Measurements from ENCODE around the gene RNF157. TPM values are rescaled to one million over a fixed set of nuclear protein-coding genes. Genes with fewer than 3 reads are reported as not detected.

Gene RNF157
- total RNA-seq, 5 donors from 2014 or later (not counting 1 experiment from before 2014, with no cell fraction given): 50.7 to 66.5 (median 61.9) TPM

GRCh38 chr17:76263896-76264295, 23.6 kb upstream of the RNF157 start:
- no CpG with 5 or more reads among the region's 5 CpGs for WGBS (ENCODE audit: insufficient coverage)
- peaks cover 55 to 58% (median 56%) of the 10 kb centered on the region in 3 donors for H3K4me1 Mint-ChIP-seq
- DNase-seq (no peak), ATAC-seq (replicated peaks in 1 of 4) (no peak)
- peaks cover 14% of the 10 kb centered on the region for H3K36me3 Mint-ChIP-seq
- no peaks in the 10 kb centered on the region for H3K27me3 Mint-ChIP-seq
- CTCF ChIA-PET: interaction anchor here (0.6 to 1.8 kb wide), 7 partner anchors 16 to 288 kb away, joined by 3 to 6 read pairs (median 4); no protein-coding TSS in a partner anchor
- peak overlapping the region; percentile 34 for H3K27ac ChIP-seq (ENCODE audit: low read length)
- peaks cover 0 to 10% of the 10 kb centered on the region in 2 donors for H3K36me3 ChIP-seq (ENCODE audit: control insufficient read depth in 2 of 2, extremely low read depth in 1 of 2, insufficient read depth in 1 of 2, low read length in 1 of 2)
- H3K27ac Mint-ChIP-seq: peak overlapping the region; percentile 94
- H3K9me3 ChIP-seq: no peaks in the 10 kb centered on the region
- peak overlapping the region in 1 of 3 donors; percentile 76 for H3K4me3 Mint-ChIP-seq
- H3K4me1 ChIP-seq (ENCODE audit: control insufficient read depth in 1 of 2, extremely low read depth in 1 of 2, insufficient read depth in 2 of 2, low read length in 2 of 2): peaks cover 31 to 58% of the 10 kb centered on the region in 2 experiments
- H3K9me3 Mint-ChIP-seq: no peaks in the 10 kb centered on the region
- no peaks in the 10 kb centered on the region for H3K27me3 ChIP-seq (replicated peaks in 1 of 2; ENCODE audit: control insufficient read depth in 2 of 2, extremely low read depth in 1 of 2, insufficient read depth in 2 of 2, low read length in 1 of 2)
- POLR2A ChIA-PET: interaction anchor here (0.6 to 1.6 kb wide), 11 partner anchors 7 to 494 kb away, joined by 3 to 8 read pairs (median 5); no protein-coding TSS in a partner anchor
- no peak overlapping the region for H3K4me3 ChIP-seq (ENCODE audit: control insufficient read depth in 1 of 2, extremely low read depth in 1 of 2, low read length in 1 of 2)

GRCh38 chr17:76262732-76263344, 22.5 kb upstream of the RNF157 start:
- ATAC-seq (replicated peaks in 1 of 4) (no peak), DNase-seq (peak in 3 of 35 experiments; percentile 35 to 51 (median 40))
- CTCF ChIA-PET: interaction anchor here in 1 of 2 donors (1.2 to 1.9 kb wide), 4 partner anchors 15 to 83 kb away, joined by 3 to 6 read pairs (median 4); no protein-coding TSS in a partner anchor
- POLR2A ChIA-PET: interaction anchor here (0.6 to 1.6 kb wide), 6 partner anchors 9 to 264 kb away, joined by 3 to 7 read pairs (median 4); no protein-coding TSS in a partner anchor
- H3K9me3 Mint-ChIP-seq: no peaks in the 10 kb centered on the region
- H3K27me3 Mint-ChIP-seq: no peaks in the 10 kb centered on the region
- H3K36me3 Mint-ChIP-seq: peaks cover 9% of the 10 kb centered on the region
- H3K27me3 ChIP-seq (replicated peaks in 1 of 2; ENCODE audit: control insufficient read depth in 2 of 2, extremely low read depth in 1 of 2, insufficient read depth in 2 of 2, low read length in 1 of 2): no peaks in the 10 kb centered on the region
- 59% methylated on average over 8 of the region's 9 CpGs for WGBS (ENCODE audit: insufficient coverage)
- H3K27ac Mint-ChIP-seq: peak overlapping the region; percentile 94
- peaks cover 0 to 5% of the 10 kb centered on the region in 2 donors for H3K36me3 ChIP-seq (ENCODE audit: control insufficient read depth in 2 of 2, extremely low read depth in 1 of 2, insufficient read depth in 1 of 2, low read length in 1 of 2)
- no peak overlapping the region for H3K4me3 ChIP-seq (ENCODE audit: control insufficient read depth in 1 of 2, extremely low read depth in 1 of 2, low read length in 1 of 2)
- peak overlapping the region; percentile 51 for H3K27ac ChIP-seq (ENCODE audit: low read length)
- peaks cover 29 to 47% of the 10 kb centered on the region in 2 experiments for H3K4me1 ChIP-seq (ENCODE audit: control insufficient read depth in 1 of 2, extremely low read depth in 1 of 2, insufficient read depth in 2 of 2, low read length in 2 of 2)
- peak overlapping the region in 2 of 3 donors; percentile 37 to 76 for H3K4me3 Mint-ChIP-seq
- H3K9me3 ChIP-seq: no peaks in the 10 kb centered on the region
- H3K4me1 Mint-ChIP-seq: peaks cover 46 to 53% (median 48%) of the 10 kb centered on the region in 3 donors

- Mint-ChIP-seq H3K27me3 (no peaks in the 10 kb centered on the region), H3K9me3 (peaks cover 2 to 3% (median 3%) of the 10 kb centered on the region in 3 donors), H3K4me1 (peaks cover 41 to 47% (median 43%) of the 10 kb centered on the region in 3 donors), H3K4me3 (peak overlapping the region in 1 of 3 donors; percentile 76), H3K27ac (peak overlapping the region; percentile 94), H3K36me3 (peaks cover under 1% of the 10 kb centered on the region)
- no peaks in the 10 kb centered on the region for H3K27me3 ChIP-seq (replicated peaks in 1 of 2; ENCODE audit: control insufficient read depth in 2 of 2, extremely low read depth in 1 of 2, insufficient read depth in 2 of 2, low read length in 1 of 2)
- H3K36me3 ChIP-seq (ENCODE audit: control insufficient read depth in 2 of 2, extremely low read depth in 1 of 2, insufficient read depth in 1 of 2, low read length in 1 of 2): no peaks in the 10 kb centered on the region
- no peaks in the 10 kb centered on the region for H3K9me3 ChIP-seq
- no peak overlapping the region for H3K4me3 ChIP-seq (ENCODE audit: control insufficient read depth in 1 of 2, extremely low read depth in 1 of 2, low read length in 1 of 2)
- WGBS (ENCODE audit: insufficient coverage): 88% methylated on average over 2 of the region's 23 CpGs
- ChIA-PET CTCF (interaction anchor here in 1 of 2 donors (0.5 to 1.9 kb wide), 2 partner anchors 82 to 146 kb away, joined by 3 to 5 read pairs; no protein-coding TSS in a partner anchor), POLR2A (no interaction called here)
- peaks cover 23 to 36% of the 10 kb centered on the region in 2 experiments for H3K4me1 ChIP-seq (ENCODE audit: control insufficient read depth in 1 of 2, extremely low read depth in 1 of 2, insufficient read depth in 2 of 2, low read length in 2 of 2)
- DNase-seq: no peak
- ATAC-seq (replicated peaks in 1 of 4): no peak
- no peak overlapping the region for H3K27ac ChIP-seq (ENCODE audit: low read length)
These were observed 21.3 kb upstream of the RNF157 start for GRCh38 chr17:76261421-76262215.

- H3K36me3 ChIP-seq (ENCODE audit: control insufficient read depth in 2 of 2, extremely low read depth in 1 of 2, insufficient read depth in 1 of 2, low read length in 1 of 2): no peaks in the 10 kb centered on the region
- peak overlapping the region; percentile 13 to 45 for H3K27ac Mint-ChIP-seq
- ATAC-seq (replicated peaks in 1 of 4) (no peak), DNase-seq (no peak)
- H3K9me3 ChIP-seq: no peaks in the 10 kb centered on the region
- no peaks in the 10 kb centered on the region for H3K27me3 Mint-ChIP-seq
- H3K4me3 Mint-ChIP-seq: no peak overlapping the region
- WGBS (ENCODE audit: insufficient coverage): 98% methylated on average over 5 of the region's 5 CpGs
- H3K4me3 ChIP-seq (ENCODE audit: control insufficient read depth in 1 of 2, extremely low read depth in 1 of 2, low read length in 1 of 2): no peak overlapping the region
- H3K27ac ChIP-seq (ENCODE audit: low read length): no peak overlapping the region
- ChIA-PET POLR2A (no interaction called here), CTCF (no interaction called here)
- H3K4me1 Mint-ChIP-seq: peaks cover 49 to 56% (median 52%) of the 10 kb centered on the region in 3 donors
- peaks cover 27 to 40% of the 10 kb centered on the region in 2 experiments for H3K4me1 ChIP-seq (ENCODE audit: control insufficient read depth in 1 of 2, extremely low read depth in 1 of 2, insufficient read depth in 2 of 2, low read length in 2 of 2)
- H3K9me3 Mint-ChIP-seq: peaks cover 2 to 3% (median 3%) of the 10 kb centered on the region in 3 donors
- no peaks in the 10 kb centered on the region for H3K36me3 Mint-ChIP-seq
- no peaks in the 10 kb centered on the region for H3K27me3 ChIP-seq (replicated peaks in 1 of 2; ENCODE audit: control insufficient read depth in 2 of 2, extremely low read depth in 1 of 2, insufficient read depth in 2 of 2, low read length in 1 of 2)
These were observed 20.4 kb upstream of the RNF157 start for GRCh38 chr17:76260669-76261068.

GRCh38 chr17:76260220-76260619, 19.9 kb upstream of the RNF157 start:
- peaks cover 2 to 3% (median 3%) of the 10 kb centered on the region in 3 donors for H3K9me3 Mint-ChIP-seq
- Histone ChIP-seq H3K27ac (ENCODE audit: low read length) (no peak overlapping the region), H3K27me3 (replicated peaks in 1 of 2; ENCODE audit: control insufficient read depth in 2 of 2, extremely low read depth in 1 of 2, insufficient read depth in 2 of 2, low read length in 1 of 2) (no peaks in the 10 kb centered on the region), H3K4me3 (ENCODE audit: control insufficient read depth in 1 of 2, extremely low read depth in 1 of 2, low read length in 1 of 2) (no peak overlapping the region), H3K36me3 (ENCODE audit: control insufficient read depth in 2 of 2, extremely low read depth in 1 of 2, insufficient read depth in 1 of 2, low read length in 1 of 2) (no peaks in the 10 kb centered on the region), H3K9me3 (no peaks in the 10 kb centered on the region), H3K4me1 (ENCODE audit: control insufficient read depth in 1 of 2, extremely low read depth in 1 of 2, insufficient read depth in 2 of 2, low read length in 2 of 2) (peaks cover 29 to 44% of the 10 kb centered on the region in 2 experiments)
- H3K36me3 Mint-ChIP-seq: no peaks in the 10 kb centered on the region
- DNase-seq (no peak), ATAC-seq (replicated peaks in 1 of 4) (no peak)
- 93% methylated on average over 6 of the region's 7 CpGs for WGBS (ENCODE audit: insufficient coverage)
- H3K4me3 Mint-ChIP-seq: no peak overlapping the region
- H3K4me1 Mint-ChIP-seq: peaks cover 54 to 60% (median 56%) of the 10 kb centered on the region in 3 donors
- H3K27me3 Mint-ChIP-seq: no peaks in the 10 kb centered on the region
- ChIA-PET POLR2A (no interaction called here), CTCF (no interaction called here)
- peak overlapping the region in 1 of 2 donors; percentile 55 for H3K27ac Mint-ChIP-seq
